Measurements from ENCODE around the gene RASL11B. TPM values are rescaled to one million over a fixed set of nuclear protein-coding genes. Genes with fewer than 3 reads are reported as not detected.

RASL11B gene
- total RNA-seq, 1 donor from 2014 or later, result 0.50 TPM

DNA sequence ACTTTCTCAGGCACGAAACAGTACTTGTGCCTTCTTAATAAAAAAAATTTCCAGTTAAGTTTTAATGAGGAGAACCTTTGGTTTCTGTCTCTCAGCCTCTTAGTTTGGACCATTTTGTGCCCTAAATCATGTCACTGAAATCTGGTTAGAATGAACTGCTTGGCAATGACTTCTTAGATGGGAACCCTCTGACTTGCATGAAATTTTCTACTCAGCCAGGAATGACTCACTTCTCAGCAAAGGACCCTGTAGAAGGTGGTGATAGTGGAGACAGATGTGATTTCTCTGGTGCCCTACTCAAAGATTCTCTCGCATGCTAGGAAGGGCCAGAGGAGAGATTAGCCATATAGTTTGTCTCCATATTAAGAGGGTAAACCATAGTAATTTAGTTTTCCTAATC is 50.5 kb downstream of the RASL11B start:
- intact Hi-C loops (cut with micrococcal nuclease), result no loop called here
- no peak overlapping the region for H3K27ac Mint-ChIP-seq
- peaks cover 2% of the 10 kb centered on the region for H3K4me1 Mint-ChIP-seq (ENCODE audit: low read depth)
- H3K36me3 Mint-ChIP-seq (ENCODE audit: low read depth), result no peaks in the 10 kb centered on the region
- no peak overlapping the region for H3K4me3 Mint-ChIP-seq (ENCODE audit: low read depth)
- no peaks in the 10 kb centered on the region for H3K9me3 Mint-ChIP-seq
- no peaks in the 10 kb centered on the region for H3K27me3 Mint-ChIP-seq (ENCODE audit: low read depth)
- DNase-seq (ENCODE audit: low spot score), result no peak

DNA sequence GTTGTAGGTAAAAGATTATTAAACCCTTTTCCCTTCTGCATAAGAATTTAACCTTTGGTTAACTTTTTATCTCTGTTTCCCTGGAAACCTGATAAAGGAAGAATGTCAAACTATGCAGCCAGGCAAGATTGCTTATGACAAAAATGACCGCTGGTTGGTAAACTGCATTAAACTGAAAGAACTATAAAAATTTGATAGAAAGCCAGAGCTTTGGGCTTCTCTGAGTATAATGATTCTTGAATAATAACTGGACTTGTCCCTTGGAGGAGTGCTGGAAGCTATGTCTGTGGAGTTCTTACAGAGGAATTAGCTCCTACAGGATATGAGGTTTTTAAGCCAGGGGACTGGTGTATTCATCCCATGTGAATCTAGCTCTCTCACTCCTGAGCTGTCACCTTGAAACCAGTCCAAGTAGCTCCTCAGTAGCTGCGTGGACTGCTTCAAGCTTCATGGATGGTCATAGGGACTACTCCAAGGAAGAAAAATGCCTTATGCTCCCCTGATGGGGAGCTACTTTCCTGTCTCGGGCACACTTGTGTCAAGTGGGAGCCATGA is 52.0 kb downstream of the RASL11B start:
- H3K36me3 Mint-ChIP-seq (ENCODE audit: low read depth), result no peaks in the 10 kb centered on the region
- no peaks in the 10 kb centered on the region for H3K27me3 Mint-ChIP-seq (ENCODE audit: low read depth)
- intact Hi-C loops (cut with micrococcal nuclease), result no loop called here
- no peak for DNase-seq (ENCODE audit: low spot score)
- H3K9me3 Mint-ChIP-seq, result no peaks in the 10 kb centered on the region
- H3K4me3 Mint-ChIP-seq (ENCODE audit: low read depth), result no peak overlapping the region
- peaks cover 2% of the 10 kb centered on the region for H3K4me1 Mint-ChIP-seq (ENCODE audit: low read depth)
- H3K27ac Mint-ChIP-seq, result no peak overlapping the region

DNA sequence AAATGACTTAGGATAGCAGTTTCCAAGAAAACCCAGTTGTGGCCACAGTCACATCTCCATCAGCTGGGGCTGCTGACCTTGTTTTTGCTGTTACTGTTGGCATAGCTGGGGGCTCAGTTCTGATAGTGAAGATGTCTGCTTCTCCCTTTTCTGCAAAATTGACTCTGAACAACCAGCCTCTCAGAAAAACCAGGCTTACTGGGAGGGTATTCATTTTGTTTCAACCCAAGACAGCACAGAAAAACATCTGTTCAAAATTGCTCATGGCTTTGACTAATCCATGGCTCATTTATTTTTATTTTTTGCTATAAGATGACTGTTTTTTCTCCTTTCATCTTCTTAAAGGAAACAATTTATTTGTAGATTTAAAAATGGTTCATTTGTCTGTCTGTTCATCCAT is 53.1 kb downstream of the RASL11B start:
- Mint-ChIP-seq H3K9me3 (no peaks in the 10 kb centered on the region), H3K27ac (no peak overlapping the region), H3K36me3 (ENCODE audit: low read depth) (no peaks in the 10 kb centered on the region), H3K27me3 (ENCODE audit: low read depth) (no peaks in the 10 kb centered on the region), H3K4me3 (ENCODE audit: low read depth) (no peak overlapping the region), H3K4me1 (ENCODE audit: low read depth) (peaks cover 2% of the 10 kb centered on the region)
- DNase-seq (ENCODE audit: low spot score), result no peak
- intact Hi-C loops (cut with micrococcal nuclease), result no loop called here

DNA sequence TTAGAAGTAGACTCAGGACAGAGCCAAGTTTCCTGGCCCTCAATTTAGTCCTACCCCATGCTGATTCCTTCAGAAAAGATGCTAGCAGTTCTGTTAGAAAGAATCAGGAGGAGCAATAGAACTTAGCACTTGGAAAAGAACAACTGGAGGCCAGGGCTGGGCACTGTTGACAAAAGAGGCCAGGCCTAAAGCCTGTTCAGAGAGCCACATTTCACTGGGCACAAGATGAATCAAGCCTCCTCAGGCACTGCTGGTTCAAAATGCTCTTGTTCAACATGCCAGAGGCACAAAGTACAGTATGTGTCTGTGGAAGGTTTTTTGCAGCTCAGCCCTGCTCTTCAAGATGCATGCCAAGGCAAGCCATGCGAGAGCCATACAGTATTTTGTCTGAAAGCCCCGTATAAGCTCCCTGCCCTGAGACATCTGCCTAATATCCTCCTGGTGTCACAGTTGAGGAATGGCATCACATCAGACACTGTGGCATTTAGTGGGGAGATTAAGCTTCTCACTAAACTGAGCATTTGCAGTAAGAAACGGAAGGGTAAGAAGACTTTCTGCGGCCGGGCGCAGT is 53.7 kb downstream of the RASL11B start:
- Mint-ChIP-seq H3K9me3 (no peaks in the 10 kb centered on the region), H3K36me3 (ENCODE audit: low read depth) (no peaks in the 10 kb centered on the region), H3K27ac (no peak overlapping the region), H3K4me3 (ENCODE audit: low read depth) (no peak overlapping the region), H3K4me1 (ENCODE audit: low read depth) (peaks cover 2% of the 10 kb centered on the region), H3K27me3 (ENCODE audit: low read depth) (no peaks in the 10 kb centered on the region)
- intact Hi-C loops (cut with micrococcal nuclease), result no loop called here
- DNase-seq (ENCODE audit: low spot score), result no peak

Other genes with a start within 250 kb of the RASL11B start
- gene USP46, start 203.0 kb upstream of the RASL11B start, total RNA-seq, result 7.7 and 8.9 TPM in 2 replicates
- not detected in 2 replicates for gene ERVMER34-1, start 110.9 kb upstream of the RASL11B start, total RNA-seq